GM18858 (cell line): Measurements from ENCODE around the gene NPAS3.

ENCODE experiments used
- ATAC-seq: cut with Tn5 transposase; IDR thresholded peaks from one replicate; pipeline ENCODE4 v1.9.1; 2021; ENCODE audit not compliant: unreplicated experiment

Gene NPAS3

GRCh38 chr14:33165144-33165925, 226.7 kb downstream of the NPAS3 start:
- ATAC-seq: no peak

- no peak for ATAC-seq
Measured at GRCh38 chr14:33165926-33166289, 227.2 kb downstream of the NPAS3 start.

DNA sequence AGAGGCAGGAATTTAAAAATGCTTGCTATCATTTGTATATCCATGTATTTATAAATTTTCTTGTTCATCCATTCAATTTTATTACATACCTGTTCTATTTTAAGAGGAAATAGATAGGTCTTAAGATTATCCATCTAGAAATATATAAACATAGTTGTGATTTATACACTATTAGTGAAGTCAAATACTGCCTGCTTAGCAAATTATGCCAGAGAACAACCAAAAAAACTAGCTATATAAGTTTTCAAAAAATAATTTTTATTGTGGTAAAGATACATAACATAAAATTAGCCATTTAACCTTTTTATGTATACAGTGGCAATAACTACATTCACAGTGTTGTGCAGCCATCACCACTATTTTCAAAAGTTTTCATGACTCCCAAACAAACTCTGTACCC, 237.3 kb downstream of the NPAS3 start:
- ATAC-seq: no peak

DNA sequence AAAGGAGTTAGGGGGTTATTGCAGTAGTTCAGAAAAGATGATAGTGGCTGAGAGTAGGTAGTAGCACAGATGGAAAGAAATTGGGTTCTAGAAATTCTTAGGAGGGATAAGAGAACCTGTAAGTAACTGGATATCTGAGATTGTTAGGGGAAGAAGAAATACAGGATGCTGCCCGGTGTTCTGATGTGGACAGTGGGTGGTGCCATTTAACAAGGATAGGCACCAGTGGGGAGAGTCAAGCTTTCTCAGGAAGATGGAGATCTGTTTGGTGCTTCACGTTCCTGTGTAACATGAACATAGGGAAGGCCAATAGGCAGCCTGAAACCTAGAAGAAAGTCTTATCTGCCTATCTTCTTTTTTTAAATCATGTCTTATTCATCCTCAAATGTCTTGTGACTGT, 245.9 kb downstream of the NPAS3 start:
- ATAC-seq: no peak

DNA sequence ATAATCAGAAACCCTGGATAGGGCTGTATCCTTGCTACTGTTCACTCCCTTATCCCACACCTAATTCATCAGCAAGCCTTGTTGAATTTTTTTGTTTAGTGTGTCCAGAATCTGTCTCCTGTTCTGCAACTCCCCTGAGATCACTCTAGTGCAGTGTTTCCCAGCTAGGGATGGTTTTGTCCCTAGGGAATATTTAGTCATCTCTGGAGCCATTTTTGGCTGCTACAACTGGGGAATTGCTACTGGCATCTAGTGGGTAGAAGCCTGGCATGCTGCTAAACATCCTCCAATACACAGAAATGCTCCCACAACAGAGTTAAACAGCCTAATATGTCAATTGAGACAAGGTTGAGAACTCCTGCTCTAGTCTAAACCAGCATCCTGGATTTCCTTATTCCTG, 248.0 kb downstream of the NPAS3 start:
- no peak for ATAC-seq

GRCh38 chr14:33188880-33189279, 250.2 kb downstream of the NPAS3 start:
- no peak for ATAC-seq

DNA sequence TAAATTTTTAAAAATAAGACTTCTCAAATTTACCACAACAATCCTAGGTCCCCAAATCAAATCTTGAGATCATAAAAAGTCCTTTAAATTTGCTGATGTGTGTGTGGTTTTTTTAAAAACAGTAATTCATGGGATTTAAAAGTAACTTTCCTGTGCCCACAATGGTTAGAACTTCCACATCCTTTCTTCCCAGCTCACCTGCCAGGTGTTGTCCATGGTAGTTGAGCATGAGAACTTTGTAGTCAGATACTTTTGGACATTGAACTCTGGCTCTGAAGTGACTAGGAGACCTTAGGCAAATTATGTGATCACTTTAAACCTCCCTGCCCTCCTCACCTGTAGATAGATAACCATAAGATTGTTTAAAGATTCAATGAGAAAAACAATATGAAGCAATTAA, 253.2 kb downstream of the NPAS3 start:
- ATAC-seq: no peak

- ATAC-seq: no peak
Measured at GRCh38 chr14:33194551-33194950, 255.9 kb downstream of the NPAS3 start.

DNA sequence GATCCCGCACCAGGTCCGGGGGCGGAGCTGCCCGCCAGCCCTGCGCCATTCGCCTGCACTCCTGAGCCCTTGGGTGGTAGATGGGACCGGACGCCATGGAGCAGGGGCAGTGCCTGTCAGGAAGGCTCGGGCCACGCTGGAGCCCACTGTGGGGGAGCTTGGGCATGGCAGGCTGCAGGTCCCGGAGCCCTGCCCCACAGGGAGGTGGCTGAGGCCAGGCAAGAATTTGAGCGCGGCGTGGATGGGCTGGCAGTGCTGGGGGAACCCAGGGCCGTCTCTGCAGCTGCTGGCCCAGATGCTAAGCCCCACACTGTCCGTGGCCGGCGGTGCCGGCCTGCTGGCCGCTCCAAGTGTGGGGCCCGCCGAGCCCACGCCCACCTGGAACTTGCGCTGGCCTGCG, 260.0 kb downstream of the NPAS3 start:
- ATAC-seq: no peak

DNA sequence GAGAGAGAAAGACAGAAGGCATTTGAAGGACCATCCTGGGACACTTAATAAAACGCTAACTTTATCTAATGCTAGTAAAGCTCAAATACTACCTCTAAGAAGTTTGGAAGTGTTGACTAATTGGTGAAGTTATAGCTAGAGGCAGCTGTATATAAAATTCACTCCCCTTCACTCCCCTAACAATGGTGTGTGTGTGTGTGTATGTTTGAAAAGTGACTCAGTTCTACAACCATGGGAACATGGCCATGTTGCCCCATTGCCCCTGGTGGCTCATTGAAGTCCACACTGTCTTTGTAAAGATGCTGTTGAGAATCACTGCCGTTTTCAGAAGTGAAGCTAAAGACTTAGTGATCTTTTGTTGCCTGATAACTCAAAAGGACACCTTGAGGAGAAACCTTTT, 262.4 kb downstream of the NPAS3 start:
- no peak for ATAC-seq

- no peak for ATAC-seq
Measured at GRCh38 chr14:33206981-33207380, 268.3 kb downstream of the NPAS3 start.

GRCh38 chr14:33207467-33208017, 268.9 kb downstream of the NPAS3 start:
- ATAC-seq: no peak

DNA sequence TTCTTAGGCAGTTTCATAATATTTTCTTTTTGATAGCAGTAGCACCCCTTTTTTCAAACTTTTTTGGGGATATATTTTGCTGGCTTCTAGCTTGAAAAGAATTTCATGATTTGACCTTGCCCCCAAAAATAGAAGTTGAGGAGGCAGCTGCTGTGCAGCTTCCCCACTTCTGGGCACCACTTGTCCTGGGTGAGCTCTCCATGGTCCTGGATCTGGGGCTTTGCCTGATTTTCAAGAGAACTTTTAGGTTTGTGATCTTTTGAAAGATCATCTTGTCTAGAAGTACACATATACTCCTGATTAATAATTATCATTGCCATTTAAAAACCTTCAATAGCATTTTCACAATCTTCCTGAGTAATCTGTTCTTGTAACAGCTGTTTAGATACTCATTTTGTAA, 271.6 kb downstream of the NPAS3 start:
- ATAC-seq: no peak

DNA sequence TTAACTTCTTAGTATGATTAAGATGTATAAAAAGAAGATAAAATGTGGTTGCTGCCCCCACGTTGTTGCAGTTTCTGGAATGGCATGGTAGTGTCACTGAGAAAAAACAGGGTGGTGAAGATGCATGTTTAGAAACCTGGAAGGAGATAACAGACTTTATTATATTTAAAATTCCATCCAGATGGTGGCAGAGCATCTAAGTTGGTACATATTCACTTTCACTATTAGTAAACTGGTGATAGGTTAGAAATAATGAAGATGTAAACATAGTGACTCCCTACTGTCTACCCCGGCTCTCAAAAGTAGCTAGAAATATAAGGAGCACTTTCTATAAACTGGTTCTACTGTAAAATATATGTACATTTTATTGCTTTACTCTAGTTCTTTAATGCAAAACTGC, 279.3 kb downstream of the NPAS3 start:
- ATAC-seq: no peak

DNA sequence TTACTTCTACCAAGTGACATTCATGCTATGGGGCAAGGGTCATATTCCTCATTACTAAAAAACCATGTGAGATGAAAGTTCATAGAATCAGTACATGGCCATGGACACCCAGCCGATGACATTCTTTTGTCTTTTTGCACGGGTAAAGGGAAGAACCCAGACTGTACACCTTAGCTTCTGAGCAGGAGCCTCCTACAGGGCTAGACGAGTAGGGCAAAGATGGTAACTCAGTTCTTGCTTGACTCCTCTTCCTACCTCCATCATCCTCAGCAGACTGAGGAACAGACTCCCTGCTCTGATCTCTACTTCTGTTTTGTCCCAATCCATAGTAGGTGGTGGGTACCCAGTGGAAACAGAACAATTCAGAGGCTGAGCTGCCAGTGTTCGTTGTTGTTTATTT, 281.3 kb downstream of the NPAS3 start:
- no peak for ATAC-seq

DNA sequence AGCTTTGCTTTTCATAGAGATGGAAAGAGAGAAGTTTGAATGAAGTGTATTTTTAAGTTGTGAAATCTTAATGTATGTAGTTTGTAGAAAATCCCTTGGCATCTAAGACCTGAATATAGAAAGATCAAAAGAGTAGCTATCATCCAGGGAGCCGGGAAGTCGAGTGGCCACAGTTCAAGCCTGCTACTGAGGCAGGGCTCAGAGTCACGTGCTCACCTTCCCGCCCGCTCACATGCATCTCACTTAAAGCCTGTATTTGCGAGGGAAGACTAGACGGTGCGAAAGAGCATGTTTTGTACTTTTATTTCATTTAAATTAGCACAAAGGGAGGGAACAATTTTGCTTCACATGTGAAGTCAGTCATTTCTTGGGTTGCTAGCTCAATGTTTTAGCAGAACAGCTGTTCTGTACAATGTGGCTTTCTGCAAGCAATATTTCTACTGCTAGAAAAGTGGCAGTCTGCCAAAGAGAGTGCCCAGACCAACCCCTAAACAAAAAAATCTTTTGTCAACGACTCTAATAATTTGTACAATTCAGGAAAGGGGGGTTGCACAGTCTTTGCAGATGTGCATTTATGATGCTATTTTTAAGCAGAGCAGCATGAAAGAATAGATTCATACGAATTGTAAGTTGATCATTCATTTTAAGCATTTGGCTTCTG, 290.7 kb downstream of the NPAS3 start:
- no peak for ATAC-seq

- ATAC-seq: no peak
Measured at GRCh38 chr14:33230021-33230420, 291.3 kb downstream of the NPAS3 start.

- no peak for ATAC-seq
Measured at GRCh38 chr14:33232031-33232430, 293.4 kb downstream of the NPAS3 start.

DNA sequence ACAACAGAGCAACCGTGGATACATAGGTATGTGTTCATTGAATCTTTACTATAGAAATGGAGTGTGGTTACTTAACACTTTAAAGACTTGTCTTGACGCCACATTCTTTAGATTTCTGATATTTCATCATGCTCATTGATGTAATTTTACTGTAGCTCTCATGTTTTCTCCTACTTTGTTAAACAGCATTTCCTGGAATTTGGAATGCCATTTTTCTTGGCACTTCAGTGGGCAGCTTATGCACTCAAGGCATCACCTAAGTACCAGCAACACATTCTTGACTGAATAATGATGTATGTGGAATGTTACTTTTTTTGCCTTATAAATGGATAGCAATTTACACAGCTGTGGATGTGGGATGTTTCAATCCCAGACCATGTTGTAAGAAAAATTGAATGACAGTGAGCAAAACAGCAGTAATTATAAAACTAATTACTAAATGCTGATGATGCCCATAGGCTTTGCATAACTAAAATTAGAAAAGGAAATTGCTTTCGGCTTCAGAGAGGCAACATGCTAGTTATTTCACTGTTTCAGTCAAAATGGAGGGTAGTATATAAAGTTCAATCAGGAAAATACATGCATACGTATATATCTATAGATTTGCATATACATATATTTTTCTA, 298.5 kb downstream of the NPAS3 start:
- no peak for ATAC-seq

GRCh38 chr14:33239465-33239864, 300.8 kb downstream of the NPAS3 start:
- no peak for ATAC-seq

- no peak for ATAC-seq
Measured at GRCh38 chr14:33240466-33240865, 301.8 kb downstream of the NPAS3 start.

GRCh38 chr14:33241331-33241730, 302.7 kb downstream of the NPAS3 start:
- ATAC-seq: no peak
